Adrenal gland (tissue), 12 donors: Measurements from ENCODE around the gene STOML1. TPM values are rescaled to one million over a fixed set of nuclear protein-coding genes. Genes with fewer than 3 reads are reported as not detected.
A peak's percentile ranks its signal among the peaks of the same experiment; 100 is the strongest.

ENCODE experiments used
- DNase-seq, 7 donors: peaks; one replicate each; pipeline ENCODE4 v3.0.0-alpha.2; 2019 to 2020
- H3K27ac ChIP-seq, 5 donors: fragments of 200-600 bp; sonication (generic) in 4 of 5; 1 replicate in 3 of 5; 2 replicates in 2 of 5; pipeline versions ENCODE4 v1.5.1 to v1.8.0; 2016 to 2020; ENCODE audit warnings: mild to moderate bottlenecking in 1 of 5
- H3K27me3 ChIP-seq: fragments of 200-600 bp; 2 replicates; pipeline ENCODE4 v1.8.0; 2021
- H3K36me3 ChIP-seq, 2 donors: fragments of 200-600 bp; replicated peaks in 1 of 2; 1 replicate in 1 of 2; 2 replicates in 1 of 2; pipeline versions ENCODE4 v1.5.1 to v1.8.0; 2018 to 2022
- H3K4me1 ChIP-seq, 2 donors: fragments of 200-600 bp; replicated peaks in 1 of 2; 1 replicate in 1 of 2; 2 replicates in 1 of 2; pipeline versions ENCODE4 v1.5.1 to v1.8.0; 2018 to 2021
- H3K4me3 ChIP-seq, 4 donors: fragments of 200-600 bp; sonication (generic) in 3 of 4; one replicate each; pipeline ENCODE4 v1.5.1; 2016 to 2018
- H3K9me3 ChIP-seq, 3 donors: fragments of 200-600 bp; sonication (generic) in 1 of 3; replicated peaks in 1 of 3; 1 replicate in 2 of 3; 2 replicates in 1 of 3; pipeline versions ENCODE4 v1.5.1 to v1.8.0; 2016 to 2021
- CTCF ChIP-seq, 6 experiments: fragments of 450-650 bp in 4 of 6; fragments of 200-600 bp in 2 of 6; sonication (generic) in 1 of 6; IDR thresholded peaks; 1 replicate in 5 of 6; 2 replicates in 1 of 6; pipeline versions ENCODE4 v1.5.1 to v1.8.0; 2016 to 2021; ENCODE audit warnings: antibody characterized with exemption in 6 of 6, mild to moderate bottlenecking in 2 of 6, moderate library complexity in 1 of 6
- POLR2A ChIP-seq, 2 donors: fragments of 450-650 bp; IDR thresholded peaks; one replicate each; pipeline ENCODE4 v1.6.1; 2017; ENCODE audit warnings: antibody characterized with exemption in 2 of 2, mild to moderate bottlenecking in 2 of 2, moderate library complexity in 1 of 2
- WGBS, 4 donors: extraction: QIAGEN DNeasy Blood & Tissue Kit in 2 of 4; methylation state at CpG; one replicate each; pipeline versions ENCODE4 v1.1.5 to v1.1.7; 2013 to 2017; 5-methylcytosine and 5-hydroxymethylcytosine counted together
- intact Hi-C, 2 donors: fragments of 100-400 bp; cut with DNase I; formaldehyde crosslinking; loops; one replicate each; pipeline versions ENCODE4 v1.14.1 to v1.15.0; 2022 to 2023
- polyA plus RNA-seq, 3 donors: library from polyadenylated mRNA; stranded (reverse); fragments of 200-250 nt in 2 of 3; fragments of 350-450 nt in 1 of 3; fragmentation: Illumina TruSeq in 1 of 3; extraction: RNeasy Lipid Tissue Mini Kit (QIAGEN cat#74804) in 1 of 3; gene quantifications; one replicate each; pipeline ENCODE4 v1.2.3, GENCODE V29; 2013 to 2014
- total RNA-seq, 9 donors: library from RNA; depleted of rRNA in 4 of 9; stranded (reverse); fragments of >200 nt in 4 of 9; fragments of 120-200 nt in 1 of 9; fragmentation: NEBNext Ultra II Directional in 1 of 9; extraction: Animal tissue kit (Norgen Biotek cat#: 25700) in 1 of 9; gene quantifications; one replicate each; pipeline versions ENCODE4 v1.1.0 to v1.2.4, GENCODE V29; 2013 to 2023
- donor health status: healthy with polysubstance abuse.
- donor health status: Bipolar disorder and iron deficiency.
- donor health status: DM: yes; HTN: yes; CAD: no.
- donor health status: DM: no; HTN: no; CAD: no.
- donor health status: DM: no; HTN: no; CAD: no.
- donor health status: DM: yes; HTN: yes; CAD: no.

Gene STOML1
- total and polyA plus RNA-seq, 12 donors: 8.6 to 92.2 (median 29.6) TPM

- Histone ChIP-seq H3K36me3 (peaks cover 0 to 12% of the 10 kb centered on the region in 2 donors), H3K27ac (peak overlapping the region in 3 of 5 donors; percentile 15 to 86 (median 67)), H3K4me3 (no peak overlapping the region), H3K27me3 (no peaks in the 10 kb centered on the region), H3K9me3 (no peaks in the 10 kb centered on the region), H3K4me1 (peaks cover 0 to 8% of the 10 kb centered on the region in 2 donors)
- WGBS, 4 donors: 84 to 85% (median 84%) methylated on average over 7 of the region's 7 CpGs
- TF ChIP-seq CTCF (IDR thresholded peaks at IDR 0.05): peak in 1 of 6 experiments; percentile 18
- TF ChIP-seq POLR2A (IDR thresholded peaks at IDR 0.05): no peak
- peak in 6 of 7 donors; percentile 35 to 82 (median 54) for DNase-seq
- intact Hi-C loops: no loop called here
Measured at GRCh38 chr15:74040109-74040850, 48.2 kb upstream of the STOML1 start.

DNA sequence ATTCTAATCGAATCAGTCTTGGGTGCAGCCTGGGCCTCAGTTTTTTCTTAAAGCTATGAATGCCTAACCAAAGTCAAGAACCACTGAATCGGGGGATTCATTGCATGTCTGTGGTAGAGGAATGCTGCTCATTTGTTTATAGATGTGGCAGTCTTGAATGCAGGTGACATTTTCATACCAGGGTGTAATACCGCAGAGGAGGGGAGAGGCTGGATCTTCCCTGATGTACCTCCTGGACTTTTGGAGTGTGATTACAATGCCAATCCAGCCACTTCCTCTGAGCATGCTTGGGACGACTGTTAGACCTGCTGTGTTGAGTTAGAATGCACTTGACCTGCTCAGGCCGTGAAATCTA, 47.5 kb upstream of the STOML1 start:
- Histone ChIP-seq H3K27ac (peak overlapping the region in 3 of 5 donors; percentile 15 to 82 (median 52)), H3K27me3 (no peaks in the 10 kb centered on the region), H3K4me3 (no peak overlapping the region), H3K36me3 (peaks cover 0 to 18% of the 10 kb centered on the region in 2 donors), H3K9me3 (no peaks in the 10 kb centered on the region), H3K4me1 (peaks cover 0 to 8% of the 10 kb centered on the region in 2 donors)
- 78 to 86% (median 83%) methylated on average over 4 to 5 of the region's 5 CpGs for WGBS, 4 donors
- intact Hi-C loops: loop anchor here in 1 of 2 donors (5.0 kb wide), 1 partner anchor 67 kb away; no protein-coding TSS in a partner anchor
- TF ChIP-seq POLR2A (IDR thresholded peaks at IDR 0.05): no peak
- TF ChIP-seq CTCF (IDR thresholded peaks at IDR 0.05): no peak
- DNase-seq: no peak

- no peak for TF ChIP-seq POLR2A (IDR thresholded peaks at IDR 0.05)
- no peak for TF ChIP-seq CTCF (IDR thresholded peaks at IDR 0.05)
- Histone ChIP-seq H3K27ac (peak overlapping the region in 2 of 5 donors; percentile 52 to 82), H3K36me3 (peaks cover 0 to 24% of the 10 kb centered on the region in 2 donors)
Measured at GRCh38 chr15:74038707-74039655, 46.9 kb upstream of the STOML1 start.

More at GRCh38 chr15:74038707-74039655, 46.9 kb upstream of the STOML1 start:
- Histone ChIP-seq H3K9me3 (no peaks in the 10 kb centered on the region), H3K4me3 (no peak overlapping the region), H3K4me1 (peaks cover 0 to 8% of the 10 kb centered on the region in 2 donors), H3K27me3 (no peaks in the 10 kb centered on the region)
- DNase-seq: no peak
- intact Hi-C loops: loop anchor here in 1 of 2 donors (5.0 kb wide), 1 partner anchor 67 kb away; no protein-coding TSS in a partner anchor
- 61 to 82% (median 69%) methylated on average over 8 to 9 of the region's 9 CpGs for WGBS, 4 donors
